Testis (tissue), 2 donors: ENCODE measurements around the gene DDT.
"Not testable (repeated sequence)": the region's sequence is repeated elsewhere in the genome, so short reads cannot be mapped to it uniquely, and the experiment has no call there.

Experiments used
- POLR2A ChIP-seq: fragments of 450-650 bp; IDR thresholded peaks from one replicate; pipeline ENCODE4 v1.6.1; 2017; ENCODE audit warnings: antibody characterized with exemption, mild to moderate bottlenecking, moderate library complexity
- TF ChIP-seq, protein P1 (sequence below), 3 experiments: fragments of 450-650 bp in 2 of 3; fragments of 200-600 bp in 1 of 3; sonication (generic) in 1 of 3; IDR thresholded peaks; one replicate each; pipeline ENCODE4 v1.5.1; 2016 to 2019; ENCODE audit warnings: antibody characterized with exemption in 3 of 3, mild to moderate bottlenecking in 2 of 3, moderate library complexity in 1 of 3

DNA sequence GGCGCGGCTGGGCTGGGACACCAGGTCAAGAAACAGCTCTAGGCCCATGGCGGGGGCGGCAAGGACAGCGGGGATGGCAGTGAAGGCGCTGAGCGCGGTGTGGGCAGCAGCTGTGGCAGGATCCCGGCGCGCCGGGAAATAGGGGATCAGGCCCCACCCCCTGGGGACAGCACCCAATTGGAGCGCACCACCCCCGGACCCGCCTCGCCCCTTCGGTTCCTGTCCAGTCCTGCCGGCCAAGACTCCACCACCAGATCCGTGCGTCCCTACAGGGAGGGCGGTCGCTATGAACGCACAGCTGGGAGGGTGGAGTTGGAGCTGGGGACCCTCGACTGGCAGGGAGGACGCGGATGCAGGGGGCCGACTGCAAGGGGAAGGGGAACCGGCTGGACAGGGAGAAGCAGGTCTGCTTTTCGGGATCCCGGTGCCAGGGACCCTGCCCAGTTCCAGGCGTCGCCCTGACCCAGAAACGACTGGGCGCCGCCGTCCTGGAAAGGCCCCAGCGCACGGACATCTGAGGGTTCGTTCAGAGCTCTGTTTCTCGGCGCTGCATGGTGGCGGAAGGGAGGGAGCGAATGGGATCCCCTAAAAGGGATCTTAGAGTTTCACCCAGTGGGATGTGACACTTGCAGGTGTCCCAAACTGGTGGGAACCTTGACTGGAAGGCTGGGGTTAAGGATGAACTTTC is 13.0 kb downstream of the DDT start, which contains the start of gene GSTT2B:
- TF ChIP-seq, protein P1, sequence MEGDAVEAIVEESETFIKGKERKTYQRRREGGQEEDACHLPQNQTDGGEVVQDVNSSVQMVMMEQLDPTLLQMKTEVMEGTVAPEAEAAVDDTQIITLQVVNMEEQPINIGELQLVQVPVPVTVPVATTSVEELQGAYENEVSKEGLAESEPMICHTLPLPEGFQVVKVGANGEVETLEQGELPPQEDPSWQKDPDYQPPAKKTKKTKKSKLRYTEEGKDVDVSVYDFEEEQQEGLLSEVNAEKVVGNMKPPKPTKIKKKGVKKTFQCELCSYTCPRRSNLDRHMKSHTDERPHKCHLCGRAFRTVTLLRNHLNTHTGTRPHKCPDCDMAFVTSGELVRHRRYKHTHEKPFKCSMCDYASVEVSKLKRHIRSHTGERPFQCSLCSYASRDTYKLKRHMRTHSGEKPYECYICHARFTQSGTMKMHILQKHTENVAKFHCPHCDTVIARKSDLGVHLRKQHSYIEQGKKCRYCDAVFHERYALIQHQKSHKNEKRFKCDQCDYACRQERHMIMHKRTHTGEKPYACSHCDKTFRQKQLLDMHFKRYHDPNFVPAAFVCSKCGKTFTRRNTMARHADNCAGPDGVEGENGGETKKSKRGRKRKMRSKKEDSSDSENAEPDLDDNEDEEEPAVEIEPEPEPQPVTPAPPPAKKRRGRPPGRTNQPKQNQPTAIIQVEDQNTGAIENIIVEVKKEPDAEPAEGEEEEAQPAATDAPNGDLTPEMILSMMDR (IDR thresholded peaks at IDR 0.05), result not testable (repeated sequence)
- TF ChIP-seq POLR2A, result not testable (repeated sequence)
